Psoas muscle (tissue), 8 donors: ENCODE data around the gene RAB3IL1. TPM values are rescaled to one million over a fixed set of nuclear protein-coding genes. Genes with fewer than 3 reads are reported as not detected.

Experiments used
- ATAC-seq, 4 donors: fragments of 200-7000 bp; cut with Tn5 transposase; one replicate each; pipeline ENCODE4 v1.9.1; 2020; ENCODE audit warnings: moderate library complexity in 3 of 4, mild to moderate bottlenecking in 2 of 4
- DNase-seq, 2 donors: peaks; one replicate each; pipeline ENCODE4 v3.0.0-alpha.2; 2020
- H3K27ac ChIP-seq: fragments of 200-600 bp; one replicate; pipeline ENCODE4 v1.8.0; 2022
- H3K27me3 ChIP-seq, 3 donors: fragments of 200-600 bp in 1 of 3; one replicate each; pipeline versions ENCODE4 v1.6.1 to v1.8.0; 2013 to 2022; ENCODE audit warnings: low read length in 2 of 3, mild to moderate bottlenecking in 2 of 3, moderate library complexity in 1 of 3; ENCODE audit not compliant: insufficient read depth in 3 of 3
- H3K36me3 ChIP-seq, 2 donors: fragments of 200-600 bp in 1 of 2; one replicate each; pipeline versions ENCODE4 v1.6.1 to v1.8.0; 2013 to 2022; ENCODE audit warnings: low read depth in 1 of 2, mild to moderate bottlenecking in 1 of 2, moderate library complexity in 1 of 2; ENCODE audit not compliant: insufficient read depth in 1 of 2
- H3K4me1 ChIP-seq: fragments of 200-600 bp; one replicate; pipeline ENCODE4 v1.8.0; 2022
- H3K4me3 ChIP-seq: fragments of 200-600 bp; one replicate; pipeline ENCODE4 v1.8.0; 2022; ENCODE audit warnings: mild to moderate bottlenecking
- H3K9me3 ChIP-seq: fragments of 200-600 bp; one replicate; pipeline ENCODE4 v1.8.0; 2022
- CTCF ChIP-seq: fragments of 200-600 bp; IDR thresholded peaks from one replicate; pipeline ENCODE4 v1.8.0; 2022; ENCODE audit warnings: antibody characterized with exemption
- WGBS, 3 donors: extraction: QIAGEN DNeasy Blood & Tissue Kit; methylation state at CpG; one replicate each; pipeline versions ENCODE4 v1.1.6 to v1.1.7; 2013; 5-methylcytosine and 5-hydroxymethylcytosine counted together
- intact Hi-C, 2 donors: fragments of 100-400 bp; cut with DNase I; formaldehyde crosslinking; loops; one replicate each; pipeline versions ENCODE4 v1.11.0 to v1.14.2; 2022
- polyA plus RNA-seq, 3 donors: library from polyadenylated mRNA; stranded (reverse); fragments of 200-250 nt; gene quantifications; one replicate each; pipeline ENCODE4 v1.2.3, GENCODE V29; 2013
- total RNA-seq, 4 donors: library from RNA; stranded (reverse); fragmentation: NEBNext Ultra II Directional in 2 of 4; extraction: Animal tissue kit (Norgen Biotek cat#: 25700) in 2 of 4; gene quantifications; one replicate each; pipeline versions ENCODE4 v1.2.1 to v1.2.4, GENCODE V29; 2021 to 2023
- donor health status: healthy with polysubstance abuse.
- donor health status: DM: no; HTN: no; CAD: no; lungs with moderate emphysema.
- donor health status: Bipolar disorder and iron deficiency.
- donor health status: healthy.
- donor health status: DM: yes; HTN: yes; CAD: no.
- donor health status: DM: no; HTN: no; CAD: no.
- donor health status: DM: no; HTN: no; CAD: no.
- donor health status: DM: yes; HTN: yes; CAD: no.

Gene RAB3IL1
- total and polyA plus RNA-seq, 7 donors, result 1.7 to 5.9 (median 4.9) TPM

- intact Hi-C loops, result no loop called here
Measured at GRCh38 chr11:61907282-61907681, 10.1 kb downstream of the RAB3IL1 start.

GRCh38 chr11:61906522-61906909, 10.8 kb downstream of the RAB3IL1 start:
- TF ChIP-seq CTCF, result no peak
- H3K9me3 ChIP-seq, result no peaks in the 10 kb centered on the region
- ATAC-seq, result no peak

More at GRCh38 chr11:61907282-61907681, 10.1 kb downstream of the RAB3IL1 start:
- Histone ChIP-seq H3K36me3 (peaks cover 0 to 11% of the 10 kb centered on the region in 2 donors), H3K27me3 (no peaks in the 10 kb centered on the region), H3K4me3 (no peak overlapping the region), H3K27ac (no peak overlapping the region), H3K9me3 (no peaks in the 10 kb centered on the region), H3K4me1 (no peaks in the 10 kb centered on the region)
- no peak for TF ChIP-seq CTCF
- no peak for ATAC-seq
- DNase-seq, result peak; percentile 7 to 35
- WGBS, 3 donors, result 93 to 95% (median 94%) methylated on average over 14 to 19 of the region's 19 CpGs

DNA sequence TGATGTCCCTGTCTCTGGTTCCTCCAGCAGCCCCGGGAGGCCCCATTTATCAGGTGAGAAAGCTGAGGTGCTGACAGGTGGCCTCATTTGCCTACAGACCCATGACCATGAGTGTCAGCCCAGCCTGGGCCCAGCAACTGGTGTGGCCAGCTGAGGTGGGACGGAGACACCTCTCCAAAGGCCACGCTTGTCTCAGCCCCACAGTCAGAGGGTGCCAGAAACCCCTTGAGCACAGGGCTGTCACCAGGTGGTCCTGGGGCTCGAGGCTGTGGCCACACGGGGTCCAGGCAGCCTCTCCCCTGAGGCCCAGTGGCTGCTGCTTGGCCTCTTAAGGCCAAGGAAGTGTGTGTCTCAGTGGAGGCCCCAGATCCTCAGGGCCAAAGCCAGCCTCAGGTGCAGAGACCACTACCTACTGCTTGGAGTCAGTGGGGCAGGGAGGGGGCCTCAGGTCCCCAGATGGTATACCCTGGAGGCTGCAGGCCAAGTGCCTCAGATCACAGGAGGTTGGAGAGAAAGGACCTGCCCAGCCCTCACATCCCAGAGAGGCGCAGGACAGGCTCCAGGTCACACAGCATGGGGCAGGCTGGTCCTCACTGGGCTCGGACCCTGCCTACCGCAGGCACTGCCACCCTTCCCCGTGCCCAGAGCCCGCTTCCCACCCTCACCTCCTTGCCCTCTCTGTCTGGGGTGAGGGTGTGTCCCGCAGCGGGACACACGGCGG, 11.4 kb downstream of the RAB3IL1 start:
- Histone ChIP-seq H3K27me3 (no peaks in the 10 kb centered on the region), H3K4me1 (no peaks in the 10 kb centered on the region), H3K4me3 (no peak overlapping the region), H3K9me3 (no peaks in the 10 kb centered on the region), H3K36me3 (peaks cover 0 to 21% of the 10 kb centered on the region in 2 donors), H3K27ac (no peak overlapping the region)
- intact Hi-C loops, result no loop called here
- ATAC-seq (no peak), DNase-seq (no peak)
- TF ChIP-seq CTCF, result no peak
- 89 to 91% (median 90%) methylated on average over 13 to 14 of the region's 14 CpGs for WGBS, 3 donors

More at GRCh38 chr11:61906522-61906909, 10.8 kb downstream of the RAB3IL1 start:
- Histone ChIP-seq H3K4me3 (no peak overlapping the region), H3K36me3 (peaks cover 0 to 16% of the 10 kb centered on the region in 2 donors), H3K27me3 (no peaks in the 10 kb centered on the region), H3K4me1 (no peaks in the 10 kb centered on the region), H3K27ac (no peak overlapping the region)
- 89 to 92% (median 91%) methylated on average over 14 of the region's 14 CpGs for WGBS, 3 donors
- intact Hi-C loops, result no loop called here
- peak in 1 of 2 donors; percentile 5 for DNase-seq

- TF ChIP-seq CTCF, result no peak
- ATAC-seq (no peak), DNase-seq (no peak)
- intact Hi-C loops, result no loop called here
- 90 to 93% (median 93%) methylated on average over 13 of the region's 13 CpGs for WGBS, 3 donors
- Histone ChIP-seq H3K4me3 (no peak overlapping the region), H3K4me1 (no peaks in the 10 kb centered on the region), H3K27ac (no peak overlapping the region), H3K36me3 (peaks cover 0 to 21% of the 10 kb centered on the region in 2 donors), H3K9me3 (no peaks in the 10 kb centered on the region), H3K27me3 (no peaks in the 10 kb centered on the region)
Measured at GRCh38 chr11:61905067-61905696, 12.2 kb downstream of the RAB3IL1 start.
